Measurements from ENCODE around the gene TMEM107. TPM values are rescaled to one million over a fixed set of nuclear protein-coding genes. Genes with fewer than 3 reads are reported as not detected.

TMEM107 gene
- total and polyA plus RNA-seq, 2 donors (not counting 1 experiment from before 2014, with no cell fraction given): 9.8 to 36.0 TPM

DNA sequence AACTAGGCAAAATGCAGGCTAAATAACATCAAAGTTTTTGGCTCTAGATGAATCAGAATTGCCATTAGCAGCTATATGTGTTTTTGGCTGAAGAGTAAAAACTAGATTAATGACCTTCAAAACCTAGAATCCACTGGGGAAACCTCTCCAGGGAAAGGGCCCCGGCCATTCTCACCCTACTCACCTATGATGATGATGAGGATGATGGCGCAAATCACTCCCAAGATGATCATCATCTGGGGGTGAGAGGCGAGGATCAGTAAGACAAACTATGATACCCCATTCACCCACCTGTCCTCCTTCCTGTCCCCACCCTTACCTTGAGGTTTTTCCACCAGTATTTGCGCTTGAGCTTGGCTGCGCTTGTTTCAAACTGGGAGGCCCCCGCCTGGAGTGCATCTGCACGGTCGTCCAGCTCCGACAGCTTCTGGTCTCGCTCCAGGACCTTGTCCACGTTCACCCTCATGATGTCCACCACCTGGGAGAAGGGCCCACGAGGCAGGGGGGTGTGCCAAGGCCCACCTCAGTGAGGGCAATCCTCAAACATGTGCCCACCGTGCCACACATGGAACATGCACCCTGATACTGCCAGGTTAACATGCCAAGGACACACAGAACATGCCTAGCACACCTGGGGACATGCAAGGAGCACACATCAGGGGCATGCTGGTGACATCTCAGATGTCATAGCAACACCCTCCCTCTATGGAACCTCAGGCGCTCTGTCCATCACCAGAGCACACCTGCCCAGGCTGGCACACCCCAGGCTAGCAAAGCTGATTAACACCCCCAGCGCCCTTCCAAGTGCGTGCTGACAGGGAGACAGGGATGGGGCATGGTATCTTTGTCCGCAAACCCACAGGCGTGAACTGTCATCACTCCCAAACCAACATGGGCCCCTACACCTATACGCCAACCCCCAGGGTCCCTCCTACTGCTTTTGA, 14.6 kb downstream of the TMEM107 start:
- no peaks in the 10 kb centered on the region for H4K20me1 ChIP-seq (ENCODE audit: control insufficient read depth, extremely low read depth, insufficient read depth, low read length)
- H3K9me3 ChIP-seq (ENCODE audit: control insufficient read depth, insufficient read depth, low read depth, low read length): no peaks in the 10 kb centered on the region
- H2AFZ ChIP-seq (ENCODE audit: low read length): no peak overlapping the region
- peaks cover 41% of the 10 kb centered on the region for H3K4me1 ChIP-seq (ENCODE audit: control insufficient read depth, extremely low read depth, insufficient read depth, low read length)
- H3K79me2 ChIP-seq (ENCODE audit: control insufficient read depth, insufficient read depth, low read length): peaks cover 18% of the 10 kb centered on the region
- peak overlapping the region; percentile 100 for H3K9ac ChIP-seq (ENCODE audit: insufficient read depth, low read length)
- H3K4me3 ChIP-seq (replicated peaks in 1 of 4; ENCODE audit: control extremely low read depth in 1 of 4, insufficient read depth in 1 of 4, low read depth in 3 of 4, low read length in 4 of 4): peak overlapping the region; percentile 75 to 97 (median 91)
- no peak for DNase-seq (ENCODE audit: low read depth in 2 of 2)
- peaks cover 12% of the 10 kb centered on the region for H3K36me3 ChIP-seq (ENCODE audit: control insufficient read depth, insufficient read depth, low read length)
- TF ChIP-seq, protein P1, sequence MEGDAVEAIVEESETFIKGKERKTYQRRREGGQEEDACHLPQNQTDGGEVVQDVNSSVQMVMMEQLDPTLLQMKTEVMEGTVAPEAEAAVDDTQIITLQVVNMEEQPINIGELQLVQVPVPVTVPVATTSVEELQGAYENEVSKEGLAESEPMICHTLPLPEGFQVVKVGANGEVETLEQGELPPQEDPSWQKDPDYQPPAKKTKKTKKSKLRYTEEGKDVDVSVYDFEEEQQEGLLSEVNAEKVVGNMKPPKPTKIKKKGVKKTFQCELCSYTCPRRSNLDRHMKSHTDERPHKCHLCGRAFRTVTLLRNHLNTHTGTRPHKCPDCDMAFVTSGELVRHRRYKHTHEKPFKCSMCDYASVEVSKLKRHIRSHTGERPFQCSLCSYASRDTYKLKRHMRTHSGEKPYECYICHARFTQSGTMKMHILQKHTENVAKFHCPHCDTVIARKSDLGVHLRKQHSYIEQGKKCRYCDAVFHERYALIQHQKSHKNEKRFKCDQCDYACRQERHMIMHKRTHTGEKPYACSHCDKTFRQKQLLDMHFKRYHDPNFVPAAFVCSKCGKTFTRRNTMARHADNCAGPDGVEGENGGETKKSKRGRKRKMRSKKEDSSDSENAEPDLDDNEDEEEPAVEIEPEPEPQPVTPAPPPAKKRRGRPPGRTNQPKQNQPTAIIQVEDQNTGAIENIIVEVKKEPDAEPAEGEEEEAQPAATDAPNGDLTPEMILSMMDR (conservative IDR thresholded peaks at IDR 0.05 in 1 of 2, IDR thresholded peaks at IDR 0.05 in 1 of 2; ENCODE audit: low read depth in 1 of 2, low read length in 2 of 2): no peak
- no peak for TF ChIP-seq EZH2 (IDR thresholded peaks at IDR 0.05; ENCODE audit: low read length, missing control alignments)
- H3K27me3 ChIP-seq (ENCODE audit: control insufficient read depth, insufficient read depth, low read length): no peaks in the 10 kb centered on the region
- peak overlapping the region; percentile 92 for H3K4me2 ChIP-seq (ENCODE audit: extremely low read depth, insufficient read depth, low read length)
- peak overlapping the region; percentile 98 for H3K27ac ChIP-seq (ENCODE audit: insufficient read depth, low read length)

DNA sequence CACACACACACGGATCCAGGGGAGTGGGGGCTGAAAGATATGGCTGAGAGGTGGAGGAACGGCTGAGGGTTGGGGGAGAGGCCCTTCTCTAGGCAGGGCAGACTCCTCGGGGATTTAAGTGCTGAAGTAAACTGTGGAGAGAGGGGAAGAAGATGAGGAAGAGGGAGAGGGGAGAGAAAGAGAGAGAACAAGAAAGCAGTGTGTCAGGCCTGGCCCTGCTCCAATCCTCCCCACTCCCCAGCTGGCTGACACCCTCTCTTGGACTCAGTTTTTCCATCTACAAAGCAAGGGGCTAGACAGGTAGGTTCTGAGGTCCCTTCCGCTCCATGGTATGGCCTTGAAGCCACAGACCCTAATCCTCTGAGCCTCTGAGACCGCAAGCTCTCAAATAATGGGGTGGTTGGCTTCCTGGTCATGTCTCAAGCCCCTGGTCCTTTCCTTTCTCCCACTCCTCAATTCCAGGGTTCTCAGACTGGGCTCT, 15.4 kb downstream of the TMEM107 start:
- Histone ChIP-seq H4K20me1 (ENCODE audit: control insufficient read depth, extremely low read depth, insufficient read depth, low read length) (no peaks in the 10 kb centered on the region), H3K4me1 (ENCODE audit: control insufficient read depth, extremely low read depth, insufficient read depth, low read length) (peaks cover 39% of the 10 kb centered on the region), H3K9ac (ENCODE audit: insufficient read depth, low read length) (no peak overlapping the region), H3K9me3 (ENCODE audit: control insufficient read depth, insufficient read depth, low read depth, low read length) (no peaks in the 10 kb centered on the region), H2AFZ (ENCODE audit: low read length) (no peak overlapping the region), H3K36me3 (ENCODE audit: control insufficient read depth, insufficient read depth, low read length) (peaks cover 12% of the 10 kb centered on the region), H3K27ac (ENCODE audit: insufficient read depth, low read length) (no peak overlapping the region), H3K27me3 (ENCODE audit: control insufficient read depth, insufficient read depth, low read length) (no peaks in the 10 kb centered on the region), H3K4me3 (replicated peaks in 1 of 4; ENCODE audit: control extremely low read depth in 1 of 4, insufficient read depth in 1 of 4, low read depth in 3 of 4, low read length in 4 of 4) (peak overlapping the region in 2 of 4 experiments; percentile 4 to 75), H3K79me2 (ENCODE audit: control insufficient read depth, insufficient read depth, low read length) (peaks cover 18% of the 10 kb centered on the region), H3K4me2 (ENCODE audit: extremely low read depth, insufficient read depth, low read length) (no peak overlapping the region)
- TF ChIP-seq, protein P1 (conservative IDR thresholded peaks at IDR 0.05 in 1 of 2, IDR thresholded peaks at IDR 0.05 in 1 of 2; ENCODE audit: low read depth in 1 of 2, low read length in 2 of 2): no peak
- TF ChIP-seq EZH2 (IDR thresholded peaks at IDR 0.05; ENCODE audit: low read length, missing control alignments): no peak
- no peak for DNase-seq (ENCODE audit: low read depth in 2 of 2)

DNA sequence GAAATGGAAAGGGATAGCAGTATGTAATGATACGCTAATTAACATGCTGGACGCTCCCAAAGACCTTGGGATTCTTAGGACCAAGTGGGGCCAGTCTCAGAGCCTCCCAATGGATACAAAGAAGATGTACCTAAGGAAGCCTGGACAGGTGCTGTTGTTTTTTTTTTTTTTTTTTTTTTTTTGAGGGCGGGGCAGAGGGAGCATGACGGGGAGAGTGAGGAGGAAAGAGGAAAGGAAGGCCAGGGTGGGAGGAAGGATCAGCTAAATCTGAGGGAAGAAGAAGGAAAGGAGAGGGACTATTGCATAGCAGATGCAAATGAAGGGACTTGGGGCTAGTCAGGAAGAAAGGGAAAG, 16.0 kb downstream of the TMEM107 start:
- Histone ChIP-seq H3K4me3 (replicated peaks in 1 of 4; ENCODE audit: control extremely low read depth in 1 of 4, insufficient read depth in 1 of 4, low read depth in 3 of 4, low read length in 4 of 4) (no peak overlapping the region), H3K36me3 (ENCODE audit: control insufficient read depth, insufficient read depth, low read length) (peaks cover 12% of the 10 kb centered on the region), H3K27ac (ENCODE audit: insufficient read depth, low read length) (no peak overlapping the region), H3K4me2 (ENCODE audit: extremely low read depth, insufficient read depth, low read length) (no peak overlapping the region), H3K4me1 (ENCODE audit: control insufficient read depth, extremely low read depth, insufficient read depth, low read length) (peaks cover 44% of the 10 kb centered on the region), H2AFZ (ENCODE audit: low read length) (no peak overlapping the region), H3K27me3 (ENCODE audit: control insufficient read depth, insufficient read depth, low read length) (no peaks in the 10 kb centered on the region), H3K9ac (ENCODE audit: insufficient read depth, low read length) (no peak overlapping the region), H3K79me2 (ENCODE audit: control insufficient read depth, insufficient read depth, low read length) (peaks cover 18% of the 10 kb centered on the region), H4K20me1 (ENCODE audit: control insufficient read depth, extremely low read depth, insufficient read depth, low read length) (no peaks in the 10 kb centered on the region), H3K9me3 (ENCODE audit: control insufficient read depth, insufficient read depth, low read depth, low read length) (no peaks in the 10 kb centered on the region)
- TF ChIP-seq, protein P1 (conservative IDR thresholded peaks at IDR 0.05 in 1 of 2, IDR thresholded peaks at IDR 0.05 in 1 of 2; ENCODE audit: low read depth in 1 of 2, low read length in 2 of 2): no peak
- TF ChIP-seq EZH2 (IDR thresholded peaks at IDR 0.05; ENCODE audit: low read length, missing control alignments): no peak
- DNase-seq (ENCODE audit: low read depth in 2 of 2): no peak

Data from fibroblast of lung (primary cell).